Esophagus muscularis mucosa (tissue), 4 donors: ENCODE measurements around the gene YBX2. TPM values are rescaled to one million over a fixed set of nuclear protein-coding genes. Genes with fewer than 3 reads are reported as not detected.

Source experiments
- DNase-seq: peaks from one replicate; pipeline ENCODE4 v3.0.0-alpha.2; 2017; ENCODE audit errors: extremely low spot score
- H3K27ac ChIP-seq, 4 donors: fragments of 200-600 bp; sonication (generic); replicated peaks in 1 of 4; 1 replicate in 3 of 4; 2 replicates in 1 of 4; pipeline ENCODE4 v1.5.1; 2016 to 2019; ENCODE audit warnings: mild to moderate bottlenecking in 1 of 4
- H3K27me3 ChIP-seq, 4 donors: fragments of 200-600 bp; sonication (generic); one replicate each; pipeline versions ENCODE4 v1.5.1 to v1.6.0; 2016 to 2019
- H3K36me3 ChIP-seq, 4 donors: fragments of 200-600 bp; sonication (generic); one replicate each; pipeline ENCODE4 v1.5.1; 2016 to 2019
- H3K4me1 ChIP-seq, 4 donors: fragments of 200-600 bp; sonication (generic); one replicate each; pipeline ENCODE4 v1.5.1; 2016 to 2019
- H3K4me3 ChIP-seq, 4 donors: fragments of 200-600 bp; sonication (generic); 1 replicate in 2 of 4; 2 replicates in 2 of 4; pipeline ENCODE4 v1.5.1; 2016 to 2019; ENCODE audit warnings: mild to moderate bottlenecking in 4 of 4, moderate library complexity in 1 of 4
- H3K9me3 ChIP-seq, 4 donors: fragments of 200-600 bp; sonication (generic); 1 replicate in 3 of 4; 2 replicates in 1 of 4; pipeline ENCODE4 v1.5.1; 2016 to 2019
- CTCF ChIP-seq, 3 experiments: fragments of 200-600 bp in 2 of 3; fragments of 450-650 bp in 1 of 3; sonication (generic) in 2 of 3; IDR thresholded peaks; one replicate each; pipeline ENCODE4 v1.5.1; 2017 to 2019; ENCODE audit warnings: antibody characterized with exemption in 3 of 3, mild to moderate bottlenecking in 2 of 3, moderate library complexity in 1 of 3
- EP300 ChIP-seq: sonication (generic); formaldehyde crosslinking; IDR thresholded peaks from one replicate; pipeline ENCODE4 v1.6.1; 2017; ENCODE audit warnings: antibody characterized with exemption
- POLR2A ChIP-seq: fragments of 450-650 bp; IDR thresholded peaks from one replicate; pipeline ENCODE4 v1.6.1; 2017; ENCODE audit warnings: antibody characterized with exemption, moderate library complexity, mild to moderate bottlenecking, low read depth
- POLR2AphosphoS5 ChIP-seq, 2 donors: sonication (generic); formaldehyde crosslinking; IDR thresholded peaks; one replicate each; pipeline ENCODE4 v1.6.1; 2017; ENCODE audit warnings: antibody characterized with exemption in 2 of 2
- WGBS: methylation state at CpG from one replicate; pipeline ENCODE4 v1.1.5; 2018; 5-methylcytosine and 5-hydroxymethylcytosine counted together
- intact Hi-C: fragments of 100-400 bp; cut with DNase I; formaldehyde crosslinking; loops from one replicate; pipeline ENCODE4 v1.15.1; 2023
- total RNA-seq, 4 donors: library from RNA; depleted of rRNA; stranded (reverse); fragments of >200 nt; gene quantifications; one replicate each; pipeline versions ENCODE4 v1.1.0 to v1.2.1, GENCODE V29; 2016

The YBX2 gene
- total RNA-seq, 4 donors from 2014 or later, result 3.6 to 8.7 (median 4.4) TPM

GRCh38 chr17:7328009-7328408 lies 33.6 kb upstream of the YBX2 start:
- peaks cover 8 to 47% (median 41%) of the 10 kb centered on the region in 4 donors for H3K36me3 ChIP-seq
- peak overlapping the region in 3 of 4 donors; percentile 92 for H3K27ac ChIP-seq
- peaks cover 16 to 34% (median 25%) of the 10 kb centered on the region in 4 donors for H3K4me1 ChIP-seq
- TF ChIP-seq POLR2AphosphoS5 (IDR thresholded peaks at IDR 0.05) (no peak), POLR2A (no peak), EP300 (no peak), CTCF (IDR thresholded peaks at IDR 0.05) (no peak)
- no peak for DNase-seq
- peaks cover 0 to 3% (median 0%) of the 10 kb centered on the region in 4 donors for H3K27me3 ChIP-seq
- no peaks in the 10 kb centered on the region for H3K9me3 ChIP-seq
- H3K4me3 ChIP-seq, result peak overlapping the region in 2 of 4 donors; percentile 75 to 81
- 52% methylated on average over 1 of the region's 1 CpG for WGBS
- intact Hi-C loops, result no loop called here

- peaks cover 0 to 2% (median 0%) of the 10 kb centered on the region in 4 donors for H3K27me3 ChIP-seq
- WGBS, result 83% methylated on average over 12 of the region's 17 CpGs
- no peak for DNase-seq
- peaks cover 16 to 34% (median 25%) of the 10 kb centered on the region in 4 donors for H3K4me1 ChIP-seq
- H3K27ac ChIP-seq, result no peak overlapping the region
- no peak overlapping the region for H3K4me3 ChIP-seq
- intact Hi-C loops, result no loop called here
- TF ChIP-seq EP300 (no peak), POLR2AphosphoS5 (IDR thresholded peaks at IDR 0.05) (no peak)
- H3K36me3 ChIP-seq, result peaks cover 13 to 52% (median 46%) of the 10 kb centered on the region in 4 donors
- no peaks in the 10 kb centered on the region for H3K9me3 ChIP-seq
Measured at GRCh38 chr17:7327501-7327900, 33.1 kb upstream of the YBX2 start.

- DNase-seq, result no peak
- Histone ChIP-seq H3K27me3 (no peaks in the 10 kb centered on the region), H3K36me3 (peaks cover 18 to 56% (median 51%) of the 10 kb centered on the region in 4 donors), H3K4me1 (peaks cover 16 to 34% (median 25%) of the 10 kb centered on the region in 4 donors), H3K27ac (no peak overlapping the region), H3K9me3 (no peaks in the 10 kb centered on the region), H3K4me3 (no peak overlapping the region)
- TF ChIP-seq CTCF (IDR thresholded peaks at IDR 0.05) (no peak), POLR2A (no peak), POLR2AphosphoS5 (IDR thresholded peaks at IDR 0.05) (no peak), EP300 (no peak)
- 85% methylated on average over 5 of the region's 7 CpGs for WGBS
- intact Hi-C loops, result no loop called here
Measured at GRCh38 chr17:7327056-7327455, 32.6 kb upstream of the YBX2 start.

- Histone ChIP-seq H3K27me3 (no peaks in the 10 kb centered on the region), H3K9me3 (no peaks in the 10 kb centered on the region), H3K36me3 (peaks cover 25 to 65% (median 59%) of the 10 kb centered on the region in 4 donors), H3K27ac (no peak overlapping the region), H3K4me3 (no peak overlapping the region), H3K4me1 (peaks cover 16 to 34% (median 25%) of the 10 kb centered on the region in 4 donors)
- no peak for DNase-seq
- intact Hi-C loops, result no loop called here
- 100% methylated on average over 2 of the region's 11 CpGs for WGBS
- no peak for TF ChIP-seq POLR2A
- TF ChIP-seq EP300, result no peak
- TF ChIP-seq CTCF (IDR thresholded peaks at IDR 0.05), result no peak
- no peak for TF ChIP-seq POLR2AphosphoS5 (IDR thresholded peaks at IDR 0.05)
Measured at GRCh38 chr17:7326186-7326585, 31.7 kb upstream of the YBX2 start.

- H3K4me3 ChIP-seq, result no peak overlapping the region
- H3K9me3 ChIP-seq, result no peaks in the 10 kb centered on the region
- no peak for DNase-seq
- H3K4me1 ChIP-seq, result peaks cover 11 to 26% (median 17%) of the 10 kb centered on the region in 4 donors
- no peaks in the 10 kb centered on the region for H3K27me3 ChIP-seq
- peaks cover 34 to 76% (median 70%) of the 10 kb centered on the region in 4 donors for H3K36me3 ChIP-seq
- 90% methylated on average over 17 of the region's 19 CpGs for WGBS
- no peak for TF ChIP-seq CTCF (IDR thresholded peaks at IDR 0.05)
- no peak for TF ChIP-seq POLR2AphosphoS5 (IDR thresholded peaks at IDR 0.05)
- TF ChIP-seq EP300, result no peak
- TF ChIP-seq POLR2A, result no peak
- H3K27ac ChIP-seq, result no peak overlapping the region
- intact Hi-C loops, result no loop called here
Measured at GRCh38 chr17:7325031-7325528, 30.6 kb upstream of the YBX2 start.
